ENCODE data around the gene NFYC.

The NFYC gene

GRCh38 chr1:40691538-40692428 is at the start of gene NFYC:
Gene NFYC (plus strand): TSS chr1:40691704. CDS start chr1:40738844, 47,140 bp downstream.
- Histone ChIP-seq H3K4me3 (ENCODE audit: low read depth, low read length) (peak within 1 kb of the TSS; percentile 81), H3K27me3 (replicated peaks) (no peaks in the 10 kb centered on the region), H3K36me3 (replicated peaks) (no peaks in the 10 kb centered on the region), H3K27ac (peak within 1 kb of the TSS; percentile 98)
- in situ Hi-C loops (cut with HindIII; ENCODE audit: low pct_ligation_motif_present, low sequenced_read_pairs) = no loop called here
- peak; percentile 98 for DNase-seq
- no peak for TF ChIP-seq CTCF (IDR thresholded peaks at IDR 0.05; ENCODE audit: low read depth, low read length, missing control alignments)

- Histone ChIP-seq H3K36me3 (replicated peaks) (no peaks in the 10 kb centered on the region), H3K27ac (no peak overlapping the region), H3K27me3 (replicated peaks) (no peaks in the 10 kb centered on the region), H3K4me3 (ENCODE audit: low read depth, low read length) (no peak overlapping the region)
- no peak for TF ChIP-seq CTCF (IDR thresholded peaks at IDR 0.05; ENCODE audit: low read depth, low read length, missing control alignments)
- in situ Hi-C loops (cut with HindIII; ENCODE audit: low pct_ligation_motif_present, low sequenced_read_pairs) = no loop called here
- no peak for DNase-seq
Observed at GRCh38 chr1:40645118-40645680, 46.3 kb upstream of the NFYC start.

- in situ Hi-C loops (cut with HindIII; ENCODE audit: low pct_ligation_motif_present, low sequenced_read_pairs) = no loop called here
- H3K4me3 ChIP-seq (ENCODE audit: low read depth, low read length) = no peak overlapping the region
- peak; percentile 46 for DNase-seq
Observed at GRCh38 chr1:40646315-40646714, 45.2 kb upstream of the NFYC start.

GRCh38 chr1:40648200-40648599 is 43.3 kb upstream of the NFYC start:
- no peak overlapping the region for H3K27ac ChIP-seq
- no peaks in the 10 kb centered on the region for H3K27me3 ChIP-seq (replicated peaks)
- H3K36me3 ChIP-seq (replicated peaks) = no peaks in the 10 kb centered on the region
- no peak for DNase-seq
- TF ChIP-seq CTCF (IDR thresholded peaks at IDR 0.05; ENCODE audit: low read depth, low read length, missing control alignments) = no peak
- H3K4me3 ChIP-seq (ENCODE audit: low read depth, low read length) = no peak overlapping the region
- in situ Hi-C loops (cut with HindIII; ENCODE audit: low pct_ligation_motif_present, low sequenced_read_pairs) = no loop called here

More at GRCh38 chr1:40646315-40646714, 45.2 kb upstream of the NFYC start:
- Histone ChIP-seq H3K27me3 (replicated peaks) (no peaks in the 10 kb centered on the region), H3K36me3 (replicated peaks) (no peaks in the 10 kb centered on the region), H3K27ac (no peak overlapping the region)
- TF ChIP-seq CTCF (IDR thresholded peaks at IDR 0.05; ENCODE audit: low read depth, low read length, missing control alignments) = no peak

- DNase-seq = no peak
- no peaks in the 10 kb centered on the region for H3K36me3 ChIP-seq (replicated peaks)
- TF ChIP-seq CTCF (IDR thresholded peaks at IDR 0.05; ENCODE audit: low read depth, low read length, missing control alignments) = no peak
- no peaks in the 10 kb centered on the region for H3K27me3 ChIP-seq (replicated peaks)
- H3K4me3 ChIP-seq (ENCODE audit: low read depth, low read length) = no peak overlapping the region
- no peak overlapping the region for H3K27ac ChIP-seq
- in situ Hi-C loops (cut with HindIII; ENCODE audit: low pct_ligation_motif_present, low sequenced_read_pairs) = no loop called here
Observed at GRCh38 chr1:40648928-40649591, 42.4 kb upstream of the NFYC start.

Data from brain microvascular endothelial cell (primary cell).